ENCODE data around the gene TRIO. TPM values are rescaled to one million over a fixed set of nuclear protein-coding genes. Genes with fewer than 3 reads are reported as not detected.

Gene TRIO
- total and polyA plus RNA-seq, 4 donors, result 23.8 to 243 (median 110) TPM

DNA sequence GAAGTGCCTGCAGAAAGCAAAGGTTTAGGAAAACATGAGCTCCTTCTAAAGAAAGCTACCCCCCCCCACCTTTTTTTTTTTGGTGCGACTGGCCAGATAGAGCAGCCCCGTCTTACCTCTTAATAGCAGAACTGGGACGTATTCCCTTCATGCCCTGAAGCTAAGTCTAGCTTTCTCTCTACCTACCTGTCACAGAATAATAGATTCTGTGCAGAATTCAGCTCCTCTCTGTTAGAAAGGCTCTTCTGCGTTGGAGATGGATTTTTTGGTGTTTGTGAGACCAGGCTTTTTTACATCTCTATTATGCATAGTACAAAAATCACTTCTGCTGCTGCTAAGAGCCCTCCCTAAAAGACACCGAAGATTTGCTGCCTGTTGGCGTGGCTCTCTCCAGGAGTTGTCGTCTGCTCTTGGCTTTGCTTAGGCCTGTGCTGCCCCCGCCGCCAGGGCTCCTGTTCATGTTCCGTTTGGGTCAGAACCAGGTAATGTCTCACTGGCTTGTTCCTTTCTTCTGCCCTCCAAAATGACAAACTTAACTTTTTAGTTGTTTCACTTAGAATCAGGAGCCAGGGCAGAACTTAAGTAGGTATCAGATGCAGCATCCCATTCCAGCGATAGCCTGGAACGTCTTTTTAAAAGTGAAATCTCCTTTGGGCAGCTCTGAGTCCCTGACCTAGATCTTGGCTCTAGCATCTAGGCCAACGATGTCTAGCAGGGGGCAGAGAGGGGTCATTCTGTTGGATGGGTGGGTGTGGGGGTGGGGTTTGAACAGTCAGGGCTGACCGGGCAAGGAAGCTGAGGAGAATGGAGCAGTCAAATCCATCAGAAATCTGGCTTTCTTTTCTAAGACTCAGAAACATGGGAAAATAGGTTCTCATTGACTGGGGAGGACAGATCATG is 2.5 kb downstream of the TRIO start:
- DNase-seq, result no peak
- Histone ChIP-seq H3K27ac (ENCODE audit: low read depth in 1 of 2, low read length in 1 of 2) (peak overlapping the region; percentile 95 to 100), H3K4me3 (no peak overlapping the region), H3K9ac (ENCODE audit: insufficient read depth in 1 of 2, low read length in 2 of 2) (peak overlapping the region in 1 of 2 donors; percentile 28), H3K27me3 (ENCODE audit: control insufficient read depth in 3 of 3, insufficient read depth in 3 of 3, low read length in 2 of 3) (no peaks in the 10 kb centered on the region), H3K36me3 (ENCODE audit: control insufficient read depth in 4 of 4, insufficient read depth in 4 of 4, low read length in 4 of 4) (peaks cover 0 to 3% (median 0%) of the 10 kb centered on the region in 4 donors), H3K4me1 (ENCODE audit: control insufficient read depth in 5 of 5, insufficient read depth in 5 of 5, low read length in 5 of 5) (peaks cover 9 to 40% (median 25%) of the 10 kb centered on the region in 5 donors), H3K9me3 (ENCODE audit: control insufficient read depth in 4 of 4, insufficient read depth in 3 of 4, low read length in 3 of 4) (no peaks in the 10 kb centered on the region)
- TF ChIP-seq, protein P1, sequence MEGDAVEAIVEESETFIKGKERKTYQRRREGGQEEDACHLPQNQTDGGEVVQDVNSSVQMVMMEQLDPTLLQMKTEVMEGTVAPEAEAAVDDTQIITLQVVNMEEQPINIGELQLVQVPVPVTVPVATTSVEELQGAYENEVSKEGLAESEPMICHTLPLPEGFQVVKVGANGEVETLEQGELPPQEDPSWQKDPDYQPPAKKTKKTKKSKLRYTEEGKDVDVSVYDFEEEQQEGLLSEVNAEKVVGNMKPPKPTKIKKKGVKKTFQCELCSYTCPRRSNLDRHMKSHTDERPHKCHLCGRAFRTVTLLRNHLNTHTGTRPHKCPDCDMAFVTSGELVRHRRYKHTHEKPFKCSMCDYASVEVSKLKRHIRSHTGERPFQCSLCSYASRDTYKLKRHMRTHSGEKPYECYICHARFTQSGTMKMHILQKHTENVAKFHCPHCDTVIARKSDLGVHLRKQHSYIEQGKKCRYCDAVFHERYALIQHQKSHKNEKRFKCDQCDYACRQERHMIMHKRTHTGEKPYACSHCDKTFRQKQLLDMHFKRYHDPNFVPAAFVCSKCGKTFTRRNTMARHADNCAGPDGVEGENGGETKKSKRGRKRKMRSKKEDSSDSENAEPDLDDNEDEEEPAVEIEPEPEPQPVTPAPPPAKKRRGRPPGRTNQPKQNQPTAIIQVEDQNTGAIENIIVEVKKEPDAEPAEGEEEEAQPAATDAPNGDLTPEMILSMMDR (IDR thresholded peaks at IDR 0.05; ENCODE audit: control extremely low read depth, extremely low read depth), result no peak
- ATAC-seq (ENCODE audit: insufficient read depth, low FRiP score), result no peak
- WGBS, 2 donors, result 50 to 62% methylated on average over 14 of the region's 14 CpGs

DNA sequence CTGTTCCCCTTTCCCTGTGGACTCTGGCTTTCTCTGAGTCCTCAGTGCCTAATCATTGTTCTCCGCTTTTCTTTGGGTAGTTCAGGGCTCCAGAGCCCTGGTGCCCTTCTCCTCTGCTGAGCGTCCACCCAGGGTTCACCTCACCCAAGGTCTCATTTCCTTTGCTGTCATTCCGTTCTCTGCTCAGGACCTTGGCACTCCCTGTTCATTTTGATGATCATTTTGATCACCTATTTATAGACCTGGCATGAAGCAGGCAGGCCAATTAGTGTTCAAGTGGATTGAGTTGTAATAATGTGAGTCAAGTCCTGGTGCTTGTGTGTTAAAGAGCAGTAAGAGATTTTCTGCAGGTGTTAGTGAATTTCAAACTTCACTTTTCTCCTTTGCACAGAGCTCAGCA is 3.6 kb downstream of the TRIO start:
- ATAC-seq (ENCODE audit: insufficient read depth, low FRiP score) (no peak), DNase-seq (no peak)
- H3K27me3 ChIP-seq (ENCODE audit: control insufficient read depth in 3 of 3, insufficient read depth in 3 of 3, low read length in 2 of 3), result no peaks in the 10 kb centered on the region
- H3K27ac ChIP-seq (ENCODE audit: low read depth in 1 of 2, low read length in 1 of 2), result peak overlapping the region in 1 of 2 donors; percentile 100
- no peak overlapping the region for H3K4me3 ChIP-seq
- peaks cover 14 to 51% (median 34%) of the 10 kb centered on the region in 5 donors for H3K4me1 ChIP-seq (ENCODE audit: control insufficient read depth in 5 of 5, insufficient read depth in 5 of 5, low read length in 5 of 5)
- peaks cover 0 to 3% (median 0%) of the 10 kb centered on the region in 4 donors for H3K36me3 ChIP-seq (ENCODE audit: control insufficient read depth in 4 of 4, insufficient read depth in 4 of 4, low read length in 4 of 4)
- no peaks in the 10 kb centered on the region for H3K9me3 ChIP-seq (ENCODE audit: control insufficient read depth in 4 of 4, insufficient read depth in 3 of 4, low read length in 3 of 4)
- WGBS, 2 donors, result 73 to 85% methylated on average over 3 of the region's 3 CpGs
- TF ChIP-seq, protein P1 (IDR thresholded peaks at IDR 0.05; ENCODE audit: control extremely low read depth, extremely low read depth), result no peak
- H3K9ac ChIP-seq (ENCODE audit: insufficient read depth in 1 of 2, low read length in 2 of 2), result no peak overlapping the region

DNA sequence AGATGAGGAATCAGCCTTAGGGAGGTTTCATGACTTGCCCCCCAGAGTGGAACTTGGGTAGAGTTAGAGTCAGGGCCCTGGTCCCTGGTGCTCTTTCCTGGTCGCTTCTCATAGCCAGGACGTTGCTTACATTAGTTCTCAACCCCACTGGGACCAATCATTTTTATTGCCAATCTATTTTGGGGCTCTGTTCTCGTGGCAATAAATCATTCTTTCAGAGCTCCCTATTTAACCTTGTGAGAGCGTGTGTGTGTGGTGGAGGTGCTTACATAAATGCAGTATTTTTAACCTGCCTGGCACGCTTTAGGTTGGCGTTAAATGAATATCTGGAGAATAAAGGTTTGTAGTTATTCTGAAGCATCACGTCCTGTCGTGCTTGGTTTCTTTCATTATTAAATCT is 4.1 kb downstream of the TRIO start:
- WGBS, 2 donors, result 69 to 70% methylated on average over 8 of the region's 8 CpGs
- H3K4me3 ChIP-seq, result no peak overlapping the region
- H3K36me3 ChIP-seq (ENCODE audit: control insufficient read depth in 4 of 4, insufficient read depth in 4 of 4, low read length in 4 of 4), result peaks cover 0 to 3% (median 0%) of the 10 kb centered on the region in 4 donors
- no peak for DNase-seq
- no peak for ATAC-seq (ENCODE audit: insufficient read depth, low FRiP score)
- H3K9ac ChIP-seq (ENCODE audit: insufficient read depth in 1 of 2, low read length in 2 of 2), result no peak overlapping the region
- peak overlapping the region in 1 of 2 donors; percentile 49 for H3K27ac ChIP-seq (ENCODE audit: low read depth in 1 of 2, low read length in 1 of 2)
- no peaks in the 10 kb centered on the region for H3K27me3 ChIP-seq (ENCODE audit: control insufficient read depth in 3 of 3, insufficient read depth in 3 of 3, low read length in 2 of 3)
- H3K4me1 ChIP-seq (ENCODE audit: control insufficient read depth in 5 of 5, insufficient read depth in 5 of 5, low read length in 5 of 5), result peaks cover 14 to 53% (median 34%) of the 10 kb centered on the region in 5 donors
- no peaks in the 10 kb centered on the region for H3K9me3 ChIP-seq (ENCODE audit: control insufficient read depth in 4 of 4, insufficient read depth in 3 of 4, low read length in 3 of 4)
- TF ChIP-seq, protein P1 (IDR thresholded peaks at IDR 0.05; ENCODE audit: control extremely low read depth, extremely low read depth), result no peak

All from lung (tissue), 12 donors.